Endothelial cell of umbilical vein (primary cell): Measurements from ENCODE around the gene CENPL. TPM values are rescaled to one million over a fixed set of nuclear protein-coding genes. Genes with fewer than 3 reads are reported as not detected.

ENCODE experiments used
- BruUV-seq: library from RNA; stranded (reverse); fragments of 400-500 nt; replicated peaks from 2 replicates; lab custom pipeline; 2021; lab: Mats Ljungman, UMichigan
- CTCF ChIA-PET: fragments of 300-600, 350-600 bp; sonication (Branson Sonifier 250); formaldehyde crosslinking; loops from one replicate; lab custom pipeline; 2021; ENCODE audit warnings: antibody characterized with exemption, inconsistent platforms; lab: Charles Lee
- POLR2A ChIA-PET: fragments of 300-600, 350-600 bp; sonication (Branson Sonifier 250); formaldehyde crosslinking; loops from one replicate; lab custom pipeline; 2021; ENCODE audit warnings: antibody characterized with exemption, inconsistent platforms; lab: Charles Lee
- DNase-seq: peaks from one replicate; pipeline ENCODE4 v3.0.0-alpha.2; 2011; ENCODE audit warnings: low read depth, low spot score
- FAIRE-seq: peaks from 2 replicates; lab custom pipeline; 2011; peaks lifted over from hg19 to GRCh38; lab: Jason Lieb, UNC
- H2AFZ ChIP-seq: 2 replicates; pipeline ENCODE4 v1.6.0; 2012; ENCODE audit warnings: low read depth, low read length, control low read depth, inconsistent platforms
- H3K27ac ChIP-seq: 2 replicates; pipeline ENCODE4 v1.5.1; 2011; ENCODE audit warnings: low read depth, mild to moderate bottlenecking, control low read depth, low read length, moderate library complexity; ENCODE audit not compliant: insufficient read depth
- H3K27me3 ChIP-seq, 2 experiments: 2 replicates each; pipeline versions ENCODE4 v1.6.0 to v1.6.1; 2011; ENCODE audit warnings: low read length in 2 of 2, mixed read lengths in 1 of 2; ENCODE audit not compliant: control insufficient read depth in 2 of 2, insufficient read depth in 2 of 2
- H3K36me3 ChIP-seq, 2 experiments: 2 replicates in 1 of 2; 3 replicates in 1 of 2; pipeline ENCODE4 v1.5.1; 2011; ENCODE audit warnings: low read length in 2 of 2, mild to moderate bottlenecking in 1 of 2, moderate library complexity in 1 of 2; ENCODE audit not compliant: control insufficient read depth in 2 of 2, insufficient read depth in 2 of 2; ENCODE audit errors: extremely low read depth in 1 of 2
- H3K4me1 ChIP-seq: 3 replicates; pipeline ENCODE4 v1.5.1; 2011; ENCODE audit warnings: mild to moderate bottlenecking, low read length; ENCODE audit not compliant: control insufficient read depth, insufficient read depth; ENCODE audit errors: extremely low read depth
- H3K4me2 ChIP-seq: 2 replicates; pipeline ENCODE4 v1.6.1; 2011; ENCODE audit warnings: low read length, control low read depth, mixed read lengths; ENCODE audit not compliant: insufficient read depth
- H3K4me3 ChIP-seq, 3 experiments: fragments of 200-600 bp in 1 of 3; sonication (generic), shearing (Covaris generic) in 1 of 3; replicated peaks in 1 of 3; 2 replicates each; pipeline ENCODE4 v1.5.1; 2011 to 2016; ENCODE audit warnings: control low read depth in 3 of 3, low read length in 3 of 3, mild to moderate bottlenecking in 2 of 3, inconsistent platforms in 1 of 3, low read depth in 1 of 3, moderate library complexity in 1 of 3; ENCODE audit not compliant: insufficient read depth in 1 of 3
- H3K79me2 ChIP-seq: 2 replicates; pipeline ENCODE4 v1.6.0; 2012; ENCODE audit warnings: low read length, inconsistent platforms; ENCODE audit not compliant: control insufficient read depth, insufficient read depth
- H3K9ac ChIP-seq: replicated peaks from 2 replicates; pipeline ENCODE3; 2011; ENCODE audit warnings: low read length, control low read depth; ENCODE audit not compliant: insufficient read depth; ENCODE audit errors: extremely low read depth
- H3K9me1 ChIP-seq: replicated peaks from 3 replicates; pipeline ENCODE4 v1.6.0; 2011; ENCODE audit warnings: mild to moderate bottlenecking, low read length; ENCODE audit not compliant: control insufficient read depth, insufficient read depth; ENCODE audit errors: extremely low read depth
- H3K9me3 ChIP-seq: replicated peaks from 2 replicates; pipeline ENCODE4 v1.5.1; 2012; ENCODE audit warnings: low read length, inconsistent platforms; ENCODE audit not compliant: control insufficient read depth, insufficient read depth
- H4K20me1 ChIP-seq: replicated peaks from 2 replicates; pipeline ENCODE3; 2011; ENCODE audit warnings: mild to moderate bottlenecking, low read length; ENCODE audit not compliant: control insufficient read depth, insufficient read depth; ENCODE audit errors: extremely low read depth
- EZH2 ChIP-seq: IDR thresholded peaks from 2 replicates; pipeline ENCODE4 v1.6.1; 2012; ENCODE audit warnings: borderline replicate concordance, low read depth, mild to moderate bottlenecking, moderate library complexity, low read length, inconsistent platforms; ENCODE audit not compliant: severe bottlenecking
- FOS ChIP-seq: IDR thresholded peaks from 2 replicates; pipeline ENCODE4 v1.6.1; 2011; ENCODE audit warnings: mild to moderate bottlenecking, low read length, moderate library complexity, borderline replicate concordance; ENCODE audit not compliant: insufficient read depth
- GATA2 ChIP-seq: IDR thresholded peaks from 2 replicates; pipeline ENCODE4 v1.7.0; 2011; ENCODE audit warnings: low read depth, mild to moderate bottlenecking, moderate library complexity, mixed read lengths, low read length; ENCODE audit not compliant: insufficient read length, insufficient read depth
- JUN ChIP-seq: IDR thresholded peaks from 2 replicates; pipeline ENCODE4 v1.6.1; 2011; ENCODE audit warnings: borderline replicate concordance, low read depth; ENCODE audit not compliant: insufficient read length, insufficient read depth
- MYC ChIP-seq: IDR thresholded peaks from one replicate; pipeline ENCODE4 v1.6.1; 2011; ENCODE audit warnings: mild to moderate bottlenecking, low read depth, low read length
- POLR2A ChIP-seq: IDR thresholded peaks from 2 replicates; pipeline ENCODE4 v1.6.1; 2012; ENCODE audit warnings: low read depth, mild to moderate bottlenecking, control low read depth, low read length
- POLR2AphosphoS5 ChIP-seq: IDR thresholded peaks from 2 replicates; pipeline ENCODE4 v1.6.1; 2012; ENCODE audit warnings: low read depth, mild to moderate bottlenecking, control low read depth, low read length, moderate library complexity; ENCODE audit not compliant: insufficient read depth
- dilution Hi-C: fragments of 300-500 bp; cut with MboI; formaldehyde crosslinking; loops from one replicate; pipeline ENCODE4 v1.15.0; 2019; ENCODE audit warnings: low sequenced_read_pairs; ENCODE audit not compliant: extremely low pct_ligation_motif_present
- intact Hi-C: fragments of 100-400 bp; cut with micrococcal nuclease; formaldehyde crosslinking; loops from one replicate; pipeline ENCODE4 v1.10.0; 2022
- polyA plus RNA-seq, 4 experiments: library from polyadenylated mRNA; depleted of rRNA in 3 of 4; stranded (reverse) in 3 of 4; unstranded in 1 of 4; fragments of >200 nt; gene quantifications; 2 replicates each; pipeline versions ENCODE4 v1.2.1 to v1.2.3, GENCODE V29; 2011 to 2012; ENCODE audit warnings: missing spikeins in 1 of 4
- total RNA-seq: library from RNA; stranded (reverse); gene quantifications from 2 replicates; pipeline ENCODE4 v1.2.3, GENCODE V29; 2021
- TF ChIP-seq, protein P1 (sequence below): IDR thresholded peaks from 2 replicates; pipeline ENCODE4 v1.6.1; 2011; ENCODE audit not compliant: insufficient read depth, insufficient read length
- TF ChIP-seq, protein P2 (sequence below), 2 donors: IDR thresholded peaks; 1 replicate in 1 of 2; 2 replicates in 1 of 2; pipeline ENCODE4 v1.5.1; 2011; ENCODE audit warnings: low read length in 2 of 2, mild to moderate bottlenecking in 2 of 2, moderate library complexity in 2 of 2, control low read depth in 1 of 2, inconsistent platforms in 1 of 2, low read depth in 1 of 2; ENCODE audit not compliant: insufficient read depth in 1 of 2; ENCODE audit errors: extremely low read depth in 1 of 2

CENPL gene
- total and polyA plus RNA-seq, 2 donors (not counting 3 experiments of a cell fraction or from before 2014, with no cell fraction given): 5.9 to 20.8 TPM

- ChIA-PET POLR2A (interaction anchor here (1.2 kb wide), 2 partner anchors 13 to 16 kb away, joined by 3 to 4 read pairs; partner anchors contain the start of gene ZBTB37), CTCF (interaction anchor here (1.0 to 1.4 kb wide), 2 partner anchors 8 to 422 kb away, joined by 3 to 5 read pairs; no protein-coding TSS in a partner anchor)
- H3K36me3 ChIP-seq: peaks cover 0 to 4% of the 10 kb centered on the region in 2 experiments
- no peak overlapping the region for H3K4me2 ChIP-seq
- H2AFZ ChIP-seq: no peak overlapping the region
- TF ChIP-seq POLR2AphosphoS5: no peak
- no peak for TF ChIP-seq JUN
- TF ChIP-seq EZH2: no peak
- no TSS peak for BruUV-seq
- intact Hi-C loops (no loop called here), dilution Hi-C loops (no loop called here)
- no peak overlapping the region for H3K4me3 ChIP-seq
- no peaks in the 10 kb centered on the region for H3K27me3 ChIP-seq
- no peak overlapping the region for H3K27ac ChIP-seq
- no peak overlapping the region for H3K9ac ChIP-seq
- DNase-seq: no peak
- no peaks in the 10 kb centered on the region for H3K79me2 ChIP-seq
- H3K9me3 ChIP-seq: no peaks in the 10 kb centered on the region
- H3K4me1 ChIP-seq: peaks cover 15% of the 10 kb centered on the region
- FAIRE-seq: no peak
- no peaks in the 10 kb centered on the region for H3K9me1 ChIP-seq
- no peaks in the 10 kb centered on the region for H4K20me1 ChIP-seq
These were observed 27.4 kb upstream of the CENPL start for GRCh38 chr1:173852105-173852504.

GRCh38 chr1:173832748-173833147 is 8.1 kb upstream of the CENPL start:
- Histone ChIP-seq H3K27me3 (no peaks in the 10 kb centered on the region), H3K9ac (no peak overlapping the region), H3K4me2 (no peak overlapping the region), H3K36me3 (no peaks in the 10 kb centered on the region), H3K9me3 (no peaks in the 10 kb centered on the region), H3K79me2 (no peaks in the 10 kb centered on the region), H2AFZ (no peak overlapping the region), H4K20me1 (no peaks in the 10 kb centered on the region), H3K27ac (no peak overlapping the region), H3K4me1 (peaks cover 2% of the 10 kb centered on the region), H3K4me3 (no peak overlapping the region), H3K9me1 (no peaks in the 10 kb centered on the region)
- BruUV-seq: no TSS peak
- TF ChIP-seq FOS (no peak), POLR2AphosphoS5 (no peak), GATA2 (no peak), POLR2A (no peak), EZH2 (no peak), MYC (no peak), JUN (no peak)
- TF ChIP-seq, protein P1, sequence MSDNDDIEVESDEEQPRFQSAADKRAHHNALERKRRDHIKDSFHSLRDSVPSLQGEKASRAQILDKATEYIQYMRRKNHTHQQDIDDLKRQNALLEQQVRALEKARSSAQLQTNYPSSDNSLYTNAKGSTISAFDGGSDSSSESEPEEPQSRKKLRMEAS: no peak
- TF ChIP-seq, protein P2, sequence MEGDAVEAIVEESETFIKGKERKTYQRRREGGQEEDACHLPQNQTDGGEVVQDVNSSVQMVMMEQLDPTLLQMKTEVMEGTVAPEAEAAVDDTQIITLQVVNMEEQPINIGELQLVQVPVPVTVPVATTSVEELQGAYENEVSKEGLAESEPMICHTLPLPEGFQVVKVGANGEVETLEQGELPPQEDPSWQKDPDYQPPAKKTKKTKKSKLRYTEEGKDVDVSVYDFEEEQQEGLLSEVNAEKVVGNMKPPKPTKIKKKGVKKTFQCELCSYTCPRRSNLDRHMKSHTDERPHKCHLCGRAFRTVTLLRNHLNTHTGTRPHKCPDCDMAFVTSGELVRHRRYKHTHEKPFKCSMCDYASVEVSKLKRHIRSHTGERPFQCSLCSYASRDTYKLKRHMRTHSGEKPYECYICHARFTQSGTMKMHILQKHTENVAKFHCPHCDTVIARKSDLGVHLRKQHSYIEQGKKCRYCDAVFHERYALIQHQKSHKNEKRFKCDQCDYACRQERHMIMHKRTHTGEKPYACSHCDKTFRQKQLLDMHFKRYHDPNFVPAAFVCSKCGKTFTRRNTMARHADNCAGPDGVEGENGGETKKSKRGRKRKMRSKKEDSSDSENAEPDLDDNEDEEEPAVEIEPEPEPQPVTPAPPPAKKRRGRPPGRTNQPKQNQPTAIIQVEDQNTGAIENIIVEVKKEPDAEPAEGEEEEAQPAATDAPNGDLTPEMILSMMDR (IDR thresholded peaks at IDR 0.05; ENCODE audit: extremely low read depth in 1 of 2, insufficient read depth in 1 of 2, low read depth in 1 of 2, low read length in 2 of 2): no peak
- intact Hi-C loops: no loop called here
- no peak for DNase-seq
- CTCF ChIA-PET: no interaction called here
- dilution Hi-C loops: no loop called here
- POLR2A ChIA-PET: no interaction called here
- no peak for FAIRE-seq
